GM21528 (cell line): ENCODE results near the gene S100A8.
"Not testable (repeated sequence)": the region's sequence is repeated elsewhere in the genome, so short reads cannot be mapped to it uniquely, and the experiment has no call there.

ENCODE experiments used
- ATAC-seq: cut with Tn5 transposase; IDR thresholded peaks from one replicate; pipeline ENCODE4 v1.9.1; 2021; ENCODE audit warnings: mild to moderate bottlenecking, moderate library complexity; ENCODE audit not compliant: unreplicated experiment, low FRiP score

Gene S100A8

GRCh38 chr1:153417136-153417888 lies 26.4 kb upstream of the S100A8 start:
- no peak for ATAC-seq

- ATAC-seq: no peak
These were observed 25.1 kb upstream of the S100A8 start, which contains the start of gene S100A7A for GRCh38 chr1:153415850-153416570. S100A7A (plus strand) TSS chr1:153416520; CDS start chr1:153418083, 1,563 bp downstream.

- ATAC-seq: not testable (repeated sequence)
These were observed 23.1 kb upstream of the S100A8 start for GRCh38 chr1:153413961-153414360.

GRCh38 chr1:153407274-153407673 lies 16.4 kb upstream of the S100A8 start:
- not testable (repeated sequence) for ATAC-seq

GRCh38 chr1:153405825-153406599 lies 15.1 kb upstream of the S100A8 start:
- not testable (repeated sequence) for ATAC-seq

GRCh38 chr1:153404768-153405167 lies 13.9 kb upstream of the S100A8 start:
- ATAC-seq: no peak

GRCh38 chr1:153404086-153404635 lies 13.3 kb upstream of the S100A8 start:
- no peak for ATAC-seq

GRCh38 chr1:153403421-153404085 lies 12.7 kb upstream of the S100A8 start:
- ATAC-seq: no peak

- ATAC-seq: no peak
These were observed 11.4 kb upstream of the S100A8 start for GRCh38 chr1:153402226-153402625.

- no peak for ATAC-seq
These were observed 10.6 kb upstream of the S100A8 start for GRCh38 chr1:153401461-153401860.

- ATAC-seq: no peak
These were observed 9.4 kb upstream of the S100A8 start for GRCh38 chr1:153400244-153400643.

GRCh38 chr1:153399401-153400055 lies 8.7 kb upstream of the S100A8 start:
- ATAC-seq: no peak

- ATAC-seq: no peak
These were observed 7.2 kb upstream of the S100A8 start for GRCh38 chr1:153397924-153398651.

GRCh38 chr1:153397051-153397923 lies 6.4 kb upstream of the S100A8 start:
- ATAC-seq: no peak

GRCh38 chr1:153396461-153396860 lies 5.6 kb upstream of the S100A8 start:
- no peak for ATAC-seq

- no peak for ATAC-seq
These were observed 4.9 kb upstream of the S100A8 start for GRCh38 chr1:153395776-153396175.

GRCh38 chr1:153395136-153395685 lies 4.3 kb upstream of the S100A8 start:
- no peak for ATAC-seq

GRCh38 chr1:153394391-153394790 lies 3.5 kb upstream of the S100A8 start:
- no peak for ATAC-seq
